Measurements from ENCODE around the gene KLHL10.

- TF ChIP-seq ZNF274 (IDR thresholded peaks at IDR 0.05; ENCODE audit: low read depth, low read length) (no peak), YY1 (IDR thresholded peaks at IDR 0.05; ENCODE audit: insufficient read depth, insufficient read length) (no peak)
Measured at GRCh38 chr17:41800601-41801373, 36.8 kb upstream of the KLHL10 start.

Measured in NT2/D1 (cell line).